ENCODE measurements around the gene RPH3AL. TPM values are rescaled to one million over a fixed set of nuclear protein-coding genes. Genes with fewer than 3 reads are reported as not detected.
"Not testable (repeated sequence)": the region's sequence is repeated elsewhere in the genome, so short reads cannot be mapped to it uniquely, and the experiment has no call there.

Gene RPH3AL
- total and polyA plus RNA-seq, 8 donors, result 8.9 to 57.1 (median 11.0) TPM

DNA sequence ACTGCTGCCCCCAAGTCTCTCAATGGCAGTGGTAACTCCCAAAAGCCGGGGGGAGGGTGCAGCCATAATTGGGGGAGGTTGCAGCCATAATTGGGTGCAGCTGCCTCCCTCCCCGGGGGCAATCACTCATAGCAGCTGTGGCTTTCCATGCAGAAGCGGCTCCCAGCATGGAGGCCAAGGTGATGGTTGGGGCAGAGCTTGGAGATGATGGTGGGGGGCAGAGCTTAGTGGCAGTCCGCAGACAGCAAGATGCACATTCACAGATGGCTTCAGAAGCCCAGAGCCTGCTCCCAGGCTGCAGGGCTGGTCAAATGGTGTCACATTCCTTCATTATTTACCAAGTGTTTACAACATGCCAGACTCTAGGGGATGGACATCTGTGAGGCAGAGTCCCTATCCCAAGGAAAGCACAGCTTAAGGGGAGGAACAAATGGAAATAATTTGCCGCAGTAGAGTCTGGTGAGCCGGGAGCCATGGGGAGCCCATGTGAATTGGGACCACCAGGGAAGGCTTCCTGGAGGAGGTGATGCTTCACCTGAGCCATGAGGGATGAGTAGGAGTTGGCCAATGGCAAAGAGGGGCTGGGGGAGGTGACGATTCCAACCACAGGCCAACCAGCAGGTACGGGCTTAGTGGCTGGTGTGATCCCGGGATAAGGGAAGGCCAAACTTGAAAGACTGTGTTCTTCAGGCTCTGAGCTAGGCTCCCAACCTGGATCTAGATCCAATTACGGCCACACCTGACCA, 179.3 kb downstream of the RPH3AL start:
- DNase-seq, result peak in 1 of 4 donors; percentile 13
- no peak overlapping the region for H3K4me3 ChIP-seq
- intact Hi-C loops (cut with DNase I), result no loop called here
- no peaks in the 10 kb centered on the region for H3K4me1 ChIP-seq
- no peak overlapping the region for H3K27ac ChIP-seq
- TF ChIP-seq, protein P1, sequence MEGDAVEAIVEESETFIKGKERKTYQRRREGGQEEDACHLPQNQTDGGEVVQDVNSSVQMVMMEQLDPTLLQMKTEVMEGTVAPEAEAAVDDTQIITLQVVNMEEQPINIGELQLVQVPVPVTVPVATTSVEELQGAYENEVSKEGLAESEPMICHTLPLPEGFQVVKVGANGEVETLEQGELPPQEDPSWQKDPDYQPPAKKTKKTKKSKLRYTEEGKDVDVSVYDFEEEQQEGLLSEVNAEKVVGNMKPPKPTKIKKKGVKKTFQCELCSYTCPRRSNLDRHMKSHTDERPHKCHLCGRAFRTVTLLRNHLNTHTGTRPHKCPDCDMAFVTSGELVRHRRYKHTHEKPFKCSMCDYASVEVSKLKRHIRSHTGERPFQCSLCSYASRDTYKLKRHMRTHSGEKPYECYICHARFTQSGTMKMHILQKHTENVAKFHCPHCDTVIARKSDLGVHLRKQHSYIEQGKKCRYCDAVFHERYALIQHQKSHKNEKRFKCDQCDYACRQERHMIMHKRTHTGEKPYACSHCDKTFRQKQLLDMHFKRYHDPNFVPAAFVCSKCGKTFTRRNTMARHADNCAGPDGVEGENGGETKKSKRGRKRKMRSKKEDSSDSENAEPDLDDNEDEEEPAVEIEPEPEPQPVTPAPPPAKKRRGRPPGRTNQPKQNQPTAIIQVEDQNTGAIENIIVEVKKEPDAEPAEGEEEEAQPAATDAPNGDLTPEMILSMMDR (IDR thresholded peaks at IDR 0.05), result no peak
- ATAC-seq, result no peak
- no peaks in the 10 kb centered on the region for H3K9me3 ChIP-seq
- no peaks in the 10 kb centered on the region for H3K36me3 ChIP-seq
- H3K27me3 ChIP-seq, result peaks cover 0 to 13% of the 10 kb centered on the region in 2 donors

DNA sequence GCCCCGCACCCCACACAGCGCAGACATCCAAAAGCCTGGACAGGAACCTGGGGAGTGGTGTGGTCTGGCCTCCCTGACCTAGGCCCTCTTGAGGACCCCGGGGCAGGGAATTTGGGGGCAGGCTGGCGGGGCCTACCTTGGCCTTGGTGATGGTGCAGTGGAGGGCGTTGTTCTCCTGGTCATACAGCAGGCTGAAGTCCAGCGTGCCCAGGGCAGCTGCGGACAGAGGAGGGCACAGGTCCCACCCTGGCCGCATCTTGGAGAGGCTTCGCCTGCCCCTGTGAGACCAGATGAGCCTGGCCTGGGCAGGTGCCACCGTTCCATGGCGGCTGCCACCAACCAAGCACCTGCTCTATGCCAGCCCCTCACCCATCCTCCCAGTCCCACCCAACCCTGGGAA, 180.2 kb downstream of the RPH3AL start:
- TF ChIP-seq, protein P1 (IDR thresholded peaks at IDR 0.05), result no peak
- ATAC-seq, result no peak
- intact Hi-C loops (cut with DNase I), result no loop called here

DNA sequence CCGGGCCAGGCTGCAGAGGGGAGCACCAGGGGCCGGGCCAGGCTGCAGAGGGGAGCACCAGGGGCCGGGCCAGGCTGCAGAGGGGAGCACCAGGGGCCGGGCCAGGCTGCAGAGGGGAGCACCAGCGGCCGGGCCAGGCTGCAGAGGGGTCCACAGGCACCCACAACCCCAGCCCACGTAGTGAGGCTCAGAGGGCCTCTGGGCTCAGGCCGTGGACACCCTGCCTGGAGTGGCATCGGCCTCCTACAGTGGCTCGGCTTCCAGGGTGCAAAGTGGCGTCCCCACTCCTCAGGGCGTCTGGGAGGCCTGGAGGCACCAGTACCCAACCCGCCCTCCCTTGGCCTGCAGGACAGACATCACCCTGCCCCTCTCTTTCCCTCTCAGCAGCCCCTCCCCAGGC, 180.7 kb downstream of the RPH3AL start:
- intact Hi-C loops (cut with DNase I), result no loop called here
- no peak overlapping the region for H3K27ac ChIP-seq
- no peaks in the 10 kb centered on the region for H3K36me3 ChIP-seq
- H3K4me3 ChIP-seq, result no peak overlapping the region
- no peaks in the 10 kb centered on the region for H3K27me3 ChIP-seq
- peak in 1 of 4 donors; percentile 34 for DNase-seq
- no peaks in the 10 kb centered on the region for H3K9me3 ChIP-seq
- TF ChIP-seq, protein P1 (IDR thresholded peaks at IDR 0.05), result no peak
- H3K4me1 ChIP-seq, result no peaks in the 10 kb centered on the region
- ATAC-seq, result no peak

More for the DNA sequence above, 180.2 kb downstream of the RPH3AL start:
- Histone ChIP-seq H3K27ac (no peak overlapping the region), H3K4me3 (no peak overlapping the region), H3K9me3 (no peaks in the 10 kb centered on the region), H3K36me3 (no peaks in the 10 kb centered on the region), H3K4me1 (no peaks in the 10 kb centered on the region), H3K27me3 (peaks cover 0 to 4% of the 10 kb centered on the region in 2 donors)
- peak in 1 of 4 donors; percentile 65 for DNase-seq

DNA sequence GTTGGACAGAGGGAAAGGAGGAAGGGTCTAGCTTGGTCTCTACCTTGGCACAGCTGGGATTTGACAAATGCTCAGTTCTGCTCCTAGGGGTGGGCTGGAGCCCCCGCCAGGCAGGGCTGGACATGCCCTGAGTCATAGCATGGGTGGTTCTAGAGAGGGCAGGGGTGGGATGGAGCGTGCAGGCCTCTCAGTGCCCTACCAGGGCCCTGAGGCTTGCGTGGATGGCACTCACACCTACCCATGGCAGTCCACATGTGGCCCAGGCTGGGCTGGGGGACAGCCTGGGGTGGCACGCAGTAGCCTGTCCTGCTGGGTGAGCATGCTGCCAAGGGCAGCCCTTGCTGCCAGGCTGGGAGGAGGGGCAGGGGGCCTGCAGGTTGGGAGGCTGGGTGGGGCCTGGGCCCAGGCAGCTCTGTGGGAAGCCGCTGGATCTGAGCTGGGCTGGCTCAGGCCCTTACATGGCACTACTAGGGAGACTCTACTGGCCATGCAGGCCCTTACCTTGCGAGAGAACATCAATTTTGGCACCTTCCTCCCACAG, 182.4 kb downstream of the RPH3AL start:
- H3K27me3 ChIP-seq, result no peaks in the 10 kb centered on the region
- no peak overlapping the region for H3K27ac ChIP-seq
- no peak overlapping the region for H3K4me3 ChIP-seq
- intact Hi-C loops (cut with DNase I), result no loop called here
- no peaks in the 10 kb centered on the region for H3K4me1 ChIP-seq
- DNase-seq (peak in 1 of 4 donors; percentile 52), ATAC-seq (no peak)
- H3K9me3 ChIP-seq, result no peaks in the 10 kb centered on the region
- TF ChIP-seq, protein P1 (IDR thresholded peaks at IDR 0.05), result no peak
- H3K36me3 ChIP-seq, result no peaks in the 10 kb centered on the region

DNA sequence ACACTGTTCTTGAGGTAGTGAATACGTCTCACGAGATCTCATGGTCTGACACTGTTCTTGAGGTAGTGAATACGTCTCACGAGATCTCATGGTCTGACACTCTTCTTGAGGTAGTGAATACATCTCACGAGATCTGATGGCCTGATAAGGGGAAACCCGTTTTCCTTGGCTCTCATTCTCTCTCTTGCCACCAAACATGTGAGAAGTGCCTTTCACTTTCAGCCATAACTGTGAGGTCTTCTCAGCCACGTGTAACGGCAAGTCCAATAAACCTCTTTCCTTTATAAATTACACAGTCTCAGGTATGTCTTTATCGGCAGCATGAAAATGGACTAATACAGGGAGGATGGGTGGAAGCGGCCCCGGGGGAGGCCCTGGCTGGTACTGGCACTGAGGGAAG, 184.0 kb downstream of the RPH3AL start:
- H3K36me3 ChIP-seq; ATAC-seq; intact Hi-C loops (cut with DNase I); H3K27me3 ChIP-seq; H3K9me3 ChIP-seq; DNase-seq; H3K27ac ChIP-seq; H3K4me3 ChIP-seq; H3K4me1 ChIP-seq: not testable (repeated sequence)

Data from left lung (tissue), 10 donors.